GM13977 (cell line): Measurements from ENCODE around the gene TEX10.

Experiments used
- DNase-seq: peaks from one replicate; pipeline ENCODE4 v3.0.0; 2012; ENCODE audit warnings: low spot score
- CTCF ChIP-seq: IDR thresholded peaks from 2 replicates; pipeline ENCODE4 v1.5.1; 2012; ENCODE audit warnings: mild to moderate bottlenecking, control low read depth; ENCODE audit not compliant: insufficient read depth; ENCODE audit errors: extremely low read depth, missing control alignments
- in situ Hi-C: fragments of 300-500 bp; cut with MboI; formaldehyde crosslinking; loops from one replicate; pipeline ENCODE4 v1.12.0; 2022; ENCODE audit warnings: low sequenced_read_pairs, low pct_unique_long_range_greater_than_20kb, mixed read lengths, inconsistent platforms; ENCODE audit not compliant: unreplicated experiment

The TEX10 gene

GRCh38 chr9:100268271-100268670 lies 84.5 kb downstream of the TEX10 start:
- no peak for TF ChIP-seq CTCF
- in situ Hi-C loops = no loop called here
- no peak for DNase-seq

GRCh38 chr9:100267211-100267610 lies 85.5 kb downstream of the TEX10 start:
- DNase-seq = no peak
- in situ Hi-C loops = no loop called here
- no peak for TF ChIP-seq CTCF
